Loucy (cell line): Measurements from ENCODE around the gene ALDH4A1.

Experiments
- H2AFZ ChIP-seq: fragments of 200-600 bp; sonication (generic); 2 replicates; pipeline ENCODE4 v1.6.0; 2016; ENCODE audit warnings: antibody characterized with exemption, mild to moderate bottlenecking, low read length, moderate library complexity
- H3F3A ChIP-seq: fragments of 200-600 bp; 2 replicates; pipeline ENCODE4 v1.6.0; 2016; ENCODE audit warnings: antibody characterized with exemption, low read depth, mild to moderate bottlenecking
- H3K27me3 ChIP-seq: fragments of 200-600 bp; sonication (generic); 2 replicates; pipeline ENCODE4 v1.6.1; 2014; ENCODE audit warnings: low read length, mild to moderate bottlenecking; ENCODE audit not compliant: insufficient read depth, poor library complexity, severe bottlenecking
- H3K36me3 ChIP-seq: fragments of 200-600 bp; sonication (generic); 2 replicates; pipeline ENCODE4 v1.6.1; 2016; ENCODE audit warnings: low read length; ENCODE audit not compliant: insufficient read depth
- H3K4me1 ChIP-seq: fragments of 200-600 bp; sonication (generic); 2 replicates; pipeline ENCODE4 v1.5.1; 2014; ENCODE audit warnings: low read length, mild to moderate bottlenecking; ENCODE audit not compliant: insufficient read depth, poor library complexity, severe bottlenecking
- H3K4me2 ChIP-seq: fragments of 200-600 bp; sonication (generic); 2 replicates; pipeline ENCODE4 v1.6.0; 2014; ENCODE audit warnings: antibody characterized with exemption, low read length, low read depth, mild to moderate bottlenecking; ENCODE audit not compliant: poor library complexity, severe bottlenecking
- H3K4me3 ChIP-seq: fragments of 200-600 bp; sonication (generic); 2 replicates; pipeline ENCODE4 v1.5.1; 2014; ENCODE audit warnings: low read length, mild to moderate bottlenecking, mixed read lengths; ENCODE audit not compliant: poor library complexity, severe bottlenecking
- H3K79me2 ChIP-seq: fragments of 200-600 bp; sonication (generic); 2 replicates; pipeline ENCODE4 v1.6.1; 2014; ENCODE audit warnings: low read length; ENCODE audit not compliant: insufficient read depth
- H3K9ac ChIP-seq: fragments of 200-600 bp; sonication (generic); 2 replicates; pipeline ENCODE4 v1.6.0; 2014; ENCODE audit warnings: mild to moderate bottlenecking, low read depth, low read length, moderate library complexity; ENCODE audit not compliant: poor library complexity, severe bottlenecking
- H3K9me2 ChIP-seq: fragments of 200-600 bp; sonication (generic); replicated peaks from 2 replicates; pipeline ENCODE4 v1.6.1; 2016; ENCODE audit warnings: low read depth, low read length, mixed read lengths
- H3K9me3 ChIP-seq: fragments of 200-600 bp; sonication (generic); 2 replicates; pipeline ENCODE4 v1.6.1; 2014; ENCODE audit warnings: mild to moderate bottlenecking, antibody characterized with exemption, low read length, low read depth; ENCODE audit not compliant: insufficient read depth
- H4K20me1 ChIP-seq: fragments of 200-600 bp; sonication (generic); 2 replicates; pipeline ENCODE4 v1.6.0; 2014; ENCODE audit warnings: antibody characterized with exemption, low read length, mild to moderate bottlenecking; ENCODE audit not compliant: insufficient read depth, poor library complexity, severe bottlenecking
- CTCF ChIP-seq: fragments of 200-600 bp; sonication (generic); conservative IDR thresholded peaks from 2 replicates; pipeline ENCODE4 v1.5.1; 2014; ENCODE audit warnings: mild to moderate bottlenecking, antibody characterized with exemption, low read length
- EZH2phosphoT487 ChIP-seq: fragments of 200-600 bp; IDR thresholded peaks from 2 replicates; pipeline ENCODE4 v1.6.1; 2018; ENCODE audit warnings: antibody characterized with exemption, mild to moderate bottlenecking, moderate library complexity, borderline replicate concordance

ALDH4A1 gene

GRCh38 chr1:18948048-18948912, 45.9 kb upstream of the ALDH4A1 start:
- H3K9me3 ChIP-seq: no peaks in the 10 kb centered on the region
- H3K36me3 ChIP-seq: no peaks in the 10 kb centered on the region
- no peaks in the 10 kb centered on the region for H3K27me3 ChIP-seq
- peaks cover 20% of the 10 kb centered on the region for H4K20me1 ChIP-seq
- no peak overlapping the region for H2AFZ ChIP-seq
- peak overlapping the region; percentile 57 for H3K4me3 ChIP-seq
- no peaks in the 10 kb centered on the region for H3K9me2 ChIP-seq
- H3K79me2 ChIP-seq: peaks cover 95% of the 10 kb centered on the region
- H3F3A ChIP-seq: 0 out of 2 replicates have a peak, but pooled peaks cover 5% of the 10 kb centered on the region
- peaks cover 86% of the 10 kb centered on the region for H3K4me1 ChIP-seq
- H3K4me2 ChIP-seq: peak overlapping the region; percentile 81
- H3K9ac ChIP-seq: peak overlapping the region; percentile 66
- TF ChIP-seq EZH2phosphoT487 (no peak), CTCF (no peak)

GRCh38 chr1:18947570-18947969, 45.2 kb upstream of the ALDH4A1 start:
- TF ChIP-seq CTCF (no peak), EZH2phosphoT487 (no peak)
- Histone ChIP-seq H3K36me3 (no peaks in the 10 kb centered on the region), H3K9me2 (no peaks in the 10 kb centered on the region), H3K9ac (peak overlapping the region; percentile 53), H3K9me3 (no peaks in the 10 kb centered on the region), H3F3A (0 out of 2 replicates have a peak, but pooled peaks cover 5% of the 10 kb centered on the region), H4K20me1 (peaks cover 13% of the 10 kb centered on the region), H3K79me2 (peaks cover 90% of the 10 kb centered on the region), H3K27me3 (no peaks in the 10 kb centered on the region), H3K4me3 (peak overlapping the region; percentile 57), H3K4me1 (peaks cover 79% of the 10 kb centered on the region), H2AFZ (no peak overlapping the region), H3K4me2 (peak overlapping the region; percentile 81)

GRCh38 chr1:18946550-18947381, 44.4 kb upstream of the ALDH4A1 start:
- no peaks in the 10 kb centered on the region for H3K27me3 ChIP-seq
- H4K20me1 ChIP-seq: peaks cover 6% of the 10 kb centered on the region
- no peaks in the 10 kb centered on the region for H3K36me3 ChIP-seq
- peak overlapping the region; percentile 53 for H3K9ac ChIP-seq
- H3K79me2 ChIP-seq: peaks cover 89% of the 10 kb centered on the region
- no peaks in the 10 kb centered on the region for H3K9me3 ChIP-seq
- H3K4me1 ChIP-seq: peaks cover 71% of the 10 kb centered on the region
- 0 out of 2 replicates have a peak, but pooled peaks cover 5% of the 10 kb centered on the region for H3F3A ChIP-seq
- H3K9me2 ChIP-seq: no peaks in the 10 kb centered on the region
- no peak overlapping the region for H3K4me3 ChIP-seq
- TF ChIP-seq CTCF (no peak), EZH2phosphoT487 (no peak)
- peak overlapping the region; percentile 81 for H3K4me2 ChIP-seq
- H2AFZ ChIP-seq: no peak overlapping the region
